ENCODE results near the gene ALX4. TPM values are rescaled to one million over a fixed set of nuclear protein-coding genes. Genes with fewer than 3 reads are reported as not detected.

The ALX4 gene
- total RNA-seq, 2 experiments from 2014 or later, result not detected

GRCh38 chr11:44266056-44266780, 43.7 kb downstream of the ALX4 start:
- Histone ChIP-seq H3K4me3 (ENCODE audit: low read length) (no peak overlapping the region), H3K9me3 (ENCODE audit: control insufficient read depth in 1 of 2, insufficient read depth in 1 of 2, low read length in 2 of 2) (peaks cover 0 to 15% of the 10 kb centered on the region in 2 experiments), H3K4me1 (ENCODE audit: insufficient read depth, low read length) (no peaks in the 10 kb centered on the region), H3K27ac (ENCODE audit: low read depth in 1 of 2, low read length in 2 of 2) (no peak overlapping the region), H3K36me3 (ENCODE audit: insufficient read depth, low read length) (no peaks in the 10 kb centered on the region), H3K27me3 (ENCODE audit: control insufficient read depth in 1 of 2, insufficient read depth in 2 of 2, low read length in 2 of 2) (no peaks in the 10 kb centered on the region)
- intact Hi-C loops (cut with DNase I, micrococcal nuclease), result no loop called here
- Mint-ChIP-seq H3K4me3 (no peak overlapping the region), H3K36me3 (ENCODE audit: low read depth) (no peaks in the 10 kb centered on the region), H3K27ac (no peak overlapping the region), H3K9me3 (no peaks in the 10 kb centered on the region), H3K4me1 (ENCODE audit: low read depth) (no peaks in the 10 kb centered on the region), H3K27me3 (no peaks in the 10 kb centered on the region)
- CTCF ChIA-PET, result no interaction called here
- no peak for TF ChIP-seq CTCF (IDR thresholded peaks at IDR 0.05)
- no peak for DNase-seq
- POLR2A ChIA-PET, result no interaction called here
- ATAC-seq (ENCODE audit: poor library complexity), result no peak

- Histone ChIP-seq H3K4me3 (ENCODE audit: low read length) (no peak overlapping the region), H3K27ac (ENCODE audit: low read depth in 1 of 2, low read length in 2 of 2) (no peak overlapping the region), H3K27me3 (ENCODE audit: control insufficient read depth in 1 of 2, insufficient read depth in 2 of 2, low read length in 2 of 2) (no peaks in the 10 kb centered on the region), H3K36me3 (ENCODE audit: insufficient read depth, low read length) (no peaks in the 10 kb centered on the region), H3K9me3 (ENCODE audit: control insufficient read depth in 1 of 2, insufficient read depth in 1 of 2, low read length in 2 of 2) (peaks cover 0 to 8% of the 10 kb centered on the region in 2 experiments), H3K4me1 (ENCODE audit: insufficient read depth, low read length) (no peaks in the 10 kb centered on the region)
- no peak for DNase-seq
- ChIA-PET POLR2A (no interaction called here), CTCF (no interaction called here)
- Mint-ChIP-seq H3K4me1 (ENCODE audit: low read depth) (no peaks in the 10 kb centered on the region), H3K27ac (no peak overlapping the region), H3K36me3 (ENCODE audit: low read depth) (no peaks in the 10 kb centered on the region), H3K9me3 (no peaks in the 10 kb centered on the region), H3K4me3 (no peak overlapping the region), H3K27me3 (no peaks in the 10 kb centered on the region)
- intact Hi-C loops (cut with DNase I, micrococcal nuclease), result no loop called here
- no peak for TF ChIP-seq CTCF (IDR thresholded peaks at IDR 0.05)
- no peak for ATAC-seq (ENCODE audit: poor library complexity)
Observed at GRCh38 chr11:44264761-44265160, 45.2 kb downstream of the ALX4 start.

GRCh38 chr11:44264438-44264749, 45.5 kb downstream of the ALX4 start:
- ATAC-seq (ENCODE audit: poor library complexity), result no peak

More at GRCh38 chr11:44264438-44264749, 45.5 kb downstream of the ALX4 start:
- ChIA-PET POLR2A (no interaction called here), CTCF (no interaction called here)
- Mint-ChIP-seq H3K4me3 (no peak overlapping the region), H3K9me3 (no peaks in the 10 kb centered on the region), H3K27me3 (no peaks in the 10 kb centered on the region), H3K36me3 (ENCODE audit: low read depth) (no peaks in the 10 kb centered on the region), H3K4me1 (ENCODE audit: low read depth) (no peaks in the 10 kb centered on the region), H3K27ac (no peak overlapping the region)
- TF ChIP-seq CTCF (IDR thresholded peaks at IDR 0.05), result no peak
- H3K36me3 ChIP-seq (ENCODE audit: insufficient read depth, low read length), result no peaks in the 10 kb centered on the region
- no peaks in the 10 kb centered on the region for H3K27me3 ChIP-seq (ENCODE audit: control insufficient read depth in 1 of 2, insufficient read depth in 2 of 2, low read length in 2 of 2)
- intact Hi-C loops (cut with DNase I, micrococcal nuclease), result no loop called here
- peaks cover 0 to 8% of the 10 kb centered on the region in 2 experiments for H3K9me3 ChIP-seq (ENCODE audit: control insufficient read depth in 1 of 2, insufficient read depth in 1 of 2, low read length in 2 of 2)
- H3K4me3 ChIP-seq (ENCODE audit: low read length), result no peak overlapping the region
- no peak overlapping the region for H3K27ac ChIP-seq (ENCODE audit: low read depth in 1 of 2, low read length in 2 of 2)
- H3K4me1 ChIP-seq (ENCODE audit: insufficient read depth, low read length), result peaks cover 3% of the 10 kb centered on the region
- no peak for DNase-seq

Data from CD4-positive, alpha-beta T cell (primary cell).